GM12878 (cell line): ENCODE results near the gene ADCY1. TPM values are rescaled to one million over a fixed set of nuclear protein-coding genes. Genes with fewer than 3 reads are reported as not detected.
A peak's percentile ranks its signal among the peaks of the same experiment; 100 is the strongest.

Source experiments
- ATAC-seq: fragments of 200-7000 bp; cut with Tn5 transposase; 3 replicates; pipeline ENCODE4 v1.9.1; 2020; ENCODE audit warnings: mild to moderate bottlenecking, moderate library complexity
- BruUV-seq: library from RNA; stranded (reverse); fragments of 400-500 nt; replicated peaks from 2 replicates; lab custom pipeline; 2021; lab: Mats Ljungman, UMichigan
- CTCF ChIA-PET: fragments of 300-600 bp; sonication (Branson Sonifier 250); formaldehyde crosslinking; extraction: SDS; loops from one replicate; lab custom pipeline; 2021; ENCODE audit warnings: inconsistent platforms; lab: Yijun Ruan, JAX
- POLR2A ChIA-PET: fragments of 350-600 bp; formaldehyde crosslinking; extraction: SDS; loops from one replicate; lab custom pipeline; 2021; ENCODE audit warnings: inconsistent platforms; lab: Charles Lee
- RAD21 ChIA-PET: fragments of 300-600 bp; sonication (Branson Sonifier 250); formaldehyde crosslinking; loops from one replicate; lab custom pipeline; 2023; ENCODE audit warnings: antibody characterized with exemption; ENCODE audit not compliant: unreplicated experiment; lab: Charles Lee
- SMC1A ChIA-PET: fragments of 300-600 bp; sonication (Branson Sonifier 250); formaldehyde crosslinking; loops from one replicate; lab custom pipeline; 2023; ENCODE audit not compliant: unreplicated experiment, uncharacterized antibody; lab: Charles Lee
- DNase-seq: peaks from one replicate; pipeline ENCODE4 v3.0.0-alpha.2; 2011; ENCODE audit warnings: low read depth, low spot score
- FAIRE-seq: peaks from 3 replicates; lab custom pipeline; 2011; peaks lifted over from hg19 to GRCh38; lab: Jason Lieb, UNC
- H2AFZ ChIP-seq: 2 replicates; pipeline ENCODE4 v1.6.0; 2011; ENCODE audit warnings: low read depth, low read length, control low read depth; ENCODE audit not compliant: control insufficient read depth
- H3K27ac ChIP-seq: 2 replicates; pipeline ENCODE4 v1.5.1; 2011; ENCODE audit warnings: control low read depth; ENCODE audit not compliant: control insufficient read depth, insufficient read depth
- H3K27me3 ChIP-seq, 2 experiments: replicated peaks in 1 of 2; 2 replicates each; pipeline versions ENCODE4 v1.6.0 to v1.6.1; 2011; ENCODE audit warnings: low read length in 1 of 2; ENCODE audit not compliant: control insufficient read depth in 2 of 2, insufficient read depth in 2 of 2
- H3K36me3 ChIP-seq, 2 experiments: 2 replicates each; pipeline ENCODE4 v1.5.1; 2011; ENCODE audit warnings: low read length in 1 of 2; ENCODE audit not compliant: control insufficient read depth in 2 of 2, insufficient read depth in 2 of 2
- H3K4me1 ChIP-seq: 2 replicates; pipeline ENCODE4 v1.6.1; 2011; ENCODE audit warnings: mild to moderate bottlenecking, low read length, moderate library complexity, mixed read lengths; ENCODE audit not compliant: control insufficient read depth, insufficient read depth
- H3K4me2 ChIP-seq: 2 replicates; pipeline ENCODE4 v1.6.0; 2011; ENCODE audit warnings: control low read depth; ENCODE audit not compliant: control insufficient read depth, insufficient read depth
- H3K4me3 ChIP-seq: fragments of 200-600 bp; sonication (generic); 2 replicates; pipeline ENCODE4 v1.5.1; 2016
- H3K79me2 ChIP-seq: 2 replicates; pipeline ENCODE4 v1.6.0; 2011; ENCODE audit warnings: low read length; ENCODE audit not compliant: control insufficient read depth, insufficient read depth
- H3K9ac ChIP-seq: 2 replicates; pipeline ENCODE4 v1.8.0; 2011; ENCODE audit warnings: low read length, control low read depth, mixed read lengths; ENCODE audit not compliant: control insufficient read depth, insufficient read depth
- H3K9me3 ChIP-seq: replicated peaks from 3 replicates; pipeline ENCODE4 v1.5.1; 2011; ENCODE audit warnings: mild to moderate bottlenecking, low read length; ENCODE audit not compliant: control insufficient read depth, insufficient read depth
- H4K20me1 ChIP-seq: 2 replicates; pipeline ENCODE4 v1.6.0; 2011; ENCODE audit not compliant: control insufficient read depth, insufficient read depth
- CBX3 ChIP-seq: fragments of 200-600 bp; sonication (generic); IDR thresholded peaks from 2 replicates; pipeline ENCODE4 v1.6.1; 2016; ENCODE audit warnings: low read depth, borderline replicate concordance
- GABPA ChIP-seq: IDR thresholded peaks from 2 replicates; pipeline ENCODE4 v1.6.1; 2014; ENCODE audit warnings: antibody characterized with exemption, low read depth, mild to moderate bottlenecking, inconsistent platforms
- IKZF1 ChIP-seq: fragments of 450-650 bp; conservative IDR thresholded peaks from 2 replicates; pipeline ENCODE4 v1.6.1; 2017; ENCODE audit warnings: antibody characterized with exemption, mild to moderate bottlenecking
- KLF5 ChIP-seq: fragments of 450-650 bp; IDR thresholded peaks from 2 replicates; pipeline ENCODE4 v1.6.1; 2014; ENCODE audit warnings: mild to moderate bottlenecking; ENCODE audit not compliant: partially characterized antibody
- NFYB ChIP-seq: IDR thresholded peaks from 2 replicates; pipeline ENCODE4 v1.6.1; 2011; ENCODE audit warnings: low read depth, mild to moderate bottlenecking, low read length, improper control_type of control experiment, moderate library complexity; ENCODE audit not compliant: insufficient read depth
- NR2F1 ChIP-seq: fragments of 450-650 bp; conservative IDR thresholded peaks from 2 replicates; pipeline ENCODE4 v1.6.1; 2017; ENCODE audit warnings: mild to moderate bottlenecking
- RUNX3 ChIP-seq: IDR thresholded peaks from 2 replicates; pipeline ENCODE4 v1.6.1; 2012; ENCODE audit warnings: low read length, inconsistent platforms
- TCF7 ChIP-seq: IDR thresholded peaks from 2 replicates; pipeline ENCODE4 v1.6.1; 2014; ENCODE audit warnings: antibody characterized with exemption, borderline replicate concordance
- YBX1 ChIP-seq: fragments of 450-650 bp; IDR thresholded peaks from 2 replicates; pipeline ENCODE4 v1.6.1; 2016; ENCODE audit warnings: antibody characterized with exemption
- WGBS: methylation state at CpG from one replicate; pipeline ENCODE4 v1.1.6; 2016; ENCODE audit warnings: low lambda C conversion rate; ENCODE audit not compliant: insufficient replicate concordance, insufficient coverage; ENCODE audit errors: missing lambda C conversion rate; 5-methylcytosine and 5-hydroxymethylcytosine counted together
- in situ Hi-C: fragments of 300-500 bp; cut with MboI; formaldehyde crosslinking; loops from 9 replicates; pipeline ENCODE4 v1.14.3; 2018; ENCODE audit warnings: mixed read lengths
- intact Hi-C: fragments of 100-400 bp; cut with micrococcal nuclease; formaldehyde crosslinking; loops from one replicate; pipeline ENCODE4 v1.14.2; 2022; ENCODE audit not compliant: unreplicated experiment
- polyA plus RNA-seq, 11 experiments: library from polyadenylated mRNA; depleted of rRNA in 4 of 11; unstranded in 6 of 11; stranded (reverse) in 5 of 11; fragments of >200 nt; fragmentation: Nextera tagmentation in 4 of 11; fragmentation: Illumina TruSeq in 1 of 11; extraction: Ambion mirVana in 4 of 11; extraction: Trizol in 1 of 11; gene quantifications; 1 replicate in 1 of 11; 2 replicates in 10 of 11; pipeline versions ENCODE4 v1.2.1 to v1.2.3, GENCODE V29; 2011 to 2016; ENCODE audit warnings: inconsistent platforms in 2 of 11, missing spikeins in 2 of 11, low read depth in 1 of 11
- total RNA-seq, 4 experiments: library from RNA; depleted of rRNA in 3 of 4; stranded (reverse); fragments of >200 nt in 3 of 4; fragmentation: Illumina TruSeq in 1 of 4; extraction: Trizol in 1 of 4; gene quantifications; 2 replicates each; pipeline versions ENCODE4 v1.2.1 to v1.2.3, GENCODE V29; 2013 to 2021

ADCY1 gene
- total and polyA plus RNA-seq, 10 of the 15 experiments (the other 5 are each of a cell fraction or from before 2014, with no cell fraction given): 0.13 to 1.4 (median 0.45) TPM; not detected in 1

DNA sequence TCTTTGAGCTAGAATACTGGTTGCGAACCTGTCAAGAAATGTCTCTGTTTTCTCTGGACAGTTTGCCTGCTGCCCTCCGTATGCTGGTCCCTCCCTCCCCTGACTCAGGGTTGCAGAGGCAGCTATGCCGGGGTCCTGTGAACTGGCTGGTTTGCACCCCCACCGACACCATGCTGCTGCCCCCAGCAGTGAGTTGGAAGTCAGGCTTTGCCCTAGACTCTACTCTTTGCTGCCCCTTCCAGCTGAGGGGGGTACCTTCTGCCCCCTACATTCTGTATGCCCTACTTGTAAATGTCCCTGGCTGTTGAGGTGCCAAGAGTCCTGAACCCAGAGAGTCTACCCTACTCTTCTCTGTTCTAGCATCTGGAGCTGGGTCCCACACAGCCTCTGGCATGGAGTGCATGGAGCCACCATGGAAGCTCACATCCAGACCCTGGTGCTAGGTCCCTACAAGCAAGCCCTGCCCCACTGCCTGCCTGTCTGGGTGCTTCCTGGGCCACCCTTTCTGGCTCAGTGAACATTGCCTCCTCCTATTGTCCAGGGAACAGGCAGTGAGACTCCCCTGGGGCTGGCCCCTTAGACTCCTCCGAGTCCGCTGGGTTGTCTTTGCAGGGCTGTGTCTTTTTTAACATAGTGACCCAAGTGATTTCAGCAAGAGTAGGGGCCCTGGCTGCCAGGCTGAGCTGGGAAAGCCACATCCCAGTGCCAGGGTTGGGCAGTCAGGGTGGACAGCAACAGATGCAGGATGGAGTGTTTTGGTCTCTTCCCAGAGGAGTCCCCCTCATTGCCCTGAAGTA, 138.9 kb downstream of the ADCY1 start (continued):
- TF ChIP-seq CBX3 (no peak), GABPA (no peak), NR2F1 (no peak), NFYB (no peak)
- TF ChIP-seq, all 136 proteins: peak for 0

DNA sequence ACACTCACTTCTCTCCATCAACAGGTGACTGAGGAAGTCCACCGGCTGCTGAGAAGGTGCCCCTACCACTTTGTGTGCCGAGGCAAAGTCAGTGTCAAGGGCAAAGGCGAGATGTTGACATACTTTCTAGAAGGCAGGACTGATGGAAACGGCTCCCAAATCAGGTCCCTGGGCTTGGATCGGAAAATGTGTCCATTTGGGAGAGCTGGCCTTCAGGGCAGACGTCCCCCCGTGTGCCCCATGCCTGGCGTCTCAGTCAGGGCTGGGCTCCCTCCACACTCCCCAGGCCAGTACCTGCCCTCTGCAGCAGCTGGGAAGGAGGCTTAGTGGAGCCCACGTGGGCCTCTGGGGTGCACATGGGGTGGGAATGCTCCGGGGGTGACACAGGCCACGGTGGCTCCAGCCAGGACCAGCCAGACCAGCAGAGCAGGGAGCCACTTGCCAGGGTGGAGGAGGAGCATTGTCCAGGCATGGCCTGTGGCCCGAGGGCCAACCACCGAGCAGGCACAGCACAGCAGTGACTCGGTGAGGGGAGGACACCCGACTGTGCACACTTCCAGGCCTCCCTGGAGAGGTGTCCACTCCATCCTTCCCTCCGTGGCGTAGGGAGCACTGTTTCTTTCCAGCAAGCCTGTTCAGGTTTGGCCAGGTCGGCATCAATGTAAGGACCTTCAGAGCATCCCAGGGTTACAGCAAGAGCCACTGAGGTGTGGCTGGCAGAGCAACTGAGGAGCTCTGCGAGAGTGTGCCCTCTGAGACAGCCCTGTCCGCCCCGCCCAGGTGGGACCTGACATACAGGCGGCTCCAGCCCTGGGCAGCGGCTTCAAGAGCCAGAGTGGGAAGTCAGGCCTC, 139.7 kb downstream of the ADCY1 start:
- RAD21 ChIA-PET: no interaction called here

More for the DNA sequence above, 139.7 kb downstream of the ADCY1 start:
- Histone ChIP-seq H3K9me3 (no peaks in the 10 kb centered on the region), H3K27ac (no peak overlapping the region), H3K9ac (no peak overlapping the region), H3K4me3 (no peak overlapping the region), H4K20me1 (no peaks in the 10 kb centered on the region), H3K4me1 (no peaks in the 10 kb centered on the region), H3K4me2 (no peak overlapping the region), H3K79me2 (no peaks in the 10 kb centered on the region), H3K36me3 (no peaks in the 10 kb centered on the region), H3K27me3 (peaks cover 0 to 1% of the 10 kb centered on the region in 2 experiments; a peak in 1 of 4 replicates), H2AFZ (no peak overlapping the region)
- TF ChIP-seq YBX1 (no peak), KLF5 (no peak), RUNX3 (no peak), TCF7 (no peak), IKZF1 (no peak)
- ATAC-seq (peak; percentile 14; the same call in 2 of the 3 replicates), FAIRE-seq (no peak), DNase-seq (no peak)
- WGBS: 35% methylated on average over 20 of the region's 23 CpGs
- intact Hi-C loops: no loop called here
- ChIA-PET POLR2A (no interaction called here), CTCF (no interaction called here), SMC1A (no interaction called here)
- in situ Hi-C loops: no loop called here
- BruUV-seq: no TSS peak
